ENCODE measurements around the gene CNTN5. TPM values are rescaled to one million over a fixed set of nuclear protein-coding genes. Genes with fewer than 3 reads are reported as not detected.

CNTN5 gene
- total and polyA plus RNA-seq, 10 of the 15 experiments (the other 5 are each of a cell fraction or from before 2014, with no cell fraction given): 0.01 TPM; not detected in 9

GRCh38 chr11:99349151-99349673, 328.5 kb downstream of the CNTN5 start:
- in situ Hi-C loops (cut with MboI): no loop called here
- H3K4me3 ChIP-seq: no peak overlapping the region
- no peak overlapping the region for H3K9ac ChIP-seq (ENCODE audit: control insufficient read depth, insufficient read depth, low read length)
- no peak overlapping the region for H3K4me2 ChIP-seq (ENCODE audit: control insufficient read depth, insufficient read depth)
- no peaks in the 10 kb centered on the region for H3K27me3 ChIP-seq (replicated peaks in 1 of 2; ENCODE audit: control insufficient read depth in 2 of 2, insufficient read depth in 2 of 2, low read length in 1 of 2)
- TF ChIP-seq, protein P1, sequence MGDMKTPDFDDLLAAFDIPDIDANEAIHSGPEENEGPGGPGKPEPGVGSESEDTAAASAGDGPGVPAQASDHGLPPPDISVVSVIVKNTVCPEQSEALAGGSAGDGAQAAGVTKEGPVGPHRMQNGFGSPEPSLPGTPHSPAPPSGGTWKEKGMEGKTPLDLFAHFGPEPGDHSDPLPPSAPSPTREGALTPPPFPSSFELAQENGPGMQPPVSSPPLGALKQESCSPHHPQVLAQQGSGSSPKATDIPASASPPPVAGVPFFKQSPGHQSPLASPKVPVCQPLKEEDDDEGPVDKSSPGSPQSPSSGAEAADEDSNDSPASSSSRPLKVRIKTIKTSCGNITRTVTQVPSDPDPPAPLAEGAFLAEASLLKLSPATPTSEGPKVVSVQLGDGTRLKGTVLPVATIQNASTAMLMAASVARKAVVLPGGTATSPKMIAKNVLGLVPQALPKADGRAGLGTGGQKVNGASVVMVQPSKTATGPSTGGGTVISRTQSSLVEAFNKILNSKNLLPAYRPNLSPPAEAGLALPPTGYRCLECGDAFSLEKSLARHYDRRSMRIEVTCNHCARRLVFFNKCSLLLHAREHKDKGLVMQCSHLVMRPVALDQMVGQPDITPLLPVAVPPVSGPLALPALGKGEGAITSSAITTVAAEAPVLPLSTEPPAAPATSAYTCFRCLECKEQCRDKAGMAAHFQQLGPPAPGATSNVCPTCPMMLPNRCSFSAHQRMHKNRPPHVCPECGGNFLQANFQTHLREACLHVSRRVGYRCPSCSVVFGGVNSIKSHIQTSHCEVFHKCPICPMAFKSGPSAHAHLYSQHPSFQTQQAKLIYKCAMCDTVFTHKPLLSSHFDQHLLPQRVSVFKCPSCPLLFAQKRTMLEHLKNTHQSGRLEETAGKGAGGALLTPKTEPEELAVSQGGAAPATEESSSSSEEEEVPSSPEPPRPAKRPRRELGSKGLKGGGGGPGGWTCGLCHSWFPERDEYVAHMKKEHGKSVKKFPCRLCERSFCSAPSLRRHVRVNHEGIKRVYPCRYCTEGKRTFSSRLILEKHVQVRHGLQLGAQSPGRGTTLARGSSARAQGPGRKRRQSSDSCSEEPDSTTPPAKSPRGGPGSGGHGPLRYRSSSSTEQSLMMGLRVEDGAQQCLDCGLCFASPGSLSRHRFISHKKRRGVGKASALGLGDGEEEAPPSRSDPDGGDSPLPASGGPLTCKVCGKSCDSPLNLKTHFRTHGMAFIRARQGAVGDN (IDR thresholded peaks at IDR 0.05): no peak
- TF ChIP-seq MEF2A (IDR thresholded peaks at IDR 0.05; ENCODE audit: insufficient read depth, low read depth, low read length): no peak
- TF ChIP-seq, protein P2, sequence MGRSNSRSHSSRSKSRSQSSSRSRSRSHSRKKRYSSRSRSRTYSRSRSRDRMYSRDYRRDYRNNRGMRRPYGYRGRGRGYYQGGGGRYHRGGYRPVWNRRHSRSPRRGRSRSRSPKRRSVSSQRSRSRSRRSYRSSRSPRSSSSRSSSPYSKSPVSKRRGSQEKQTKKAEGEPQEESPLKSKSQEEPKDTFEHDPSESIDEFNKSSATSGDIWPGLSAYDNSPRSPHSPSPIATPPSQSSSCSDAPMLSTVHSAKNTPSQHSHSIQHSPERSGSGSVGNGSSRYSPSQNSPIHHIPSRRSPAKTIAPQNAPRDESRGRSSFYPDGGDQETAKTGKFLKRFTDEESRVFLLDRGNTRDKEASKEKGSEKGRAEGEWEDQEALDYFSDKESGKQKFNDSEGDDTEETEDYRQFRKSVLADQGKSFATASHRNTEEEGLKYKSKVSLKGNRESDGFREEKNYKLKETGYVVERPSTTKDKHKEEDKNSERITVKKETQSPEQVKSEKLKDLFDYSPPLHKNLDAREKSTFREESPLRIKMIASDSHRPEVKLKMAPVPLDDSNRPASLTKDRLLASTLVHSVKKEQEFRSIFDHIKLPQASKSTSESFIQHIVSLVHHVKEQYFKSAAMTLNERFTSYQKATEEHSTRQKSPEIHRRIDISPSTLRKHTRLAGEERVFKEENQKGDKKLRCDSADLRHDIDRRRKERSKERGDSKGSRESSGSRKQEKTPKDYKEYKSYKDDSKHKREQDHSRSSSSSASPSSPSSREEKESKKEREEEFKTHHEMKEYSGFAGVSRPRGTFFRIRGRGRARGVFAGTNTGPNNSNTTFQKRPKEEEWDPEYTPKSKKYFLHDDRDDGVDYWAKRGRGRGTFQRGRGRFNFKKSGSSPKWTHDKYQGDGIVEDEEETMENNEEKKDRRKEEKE (IDR thresholded peaks at IDR 0.05): no peak
- no peak for TF ChIP-seq CBFB (IDR thresholded peaks at IDR 0.05; ENCODE audit: low read depth)
- TF ChIP-seq CREB1 (IDR thresholded peaks at IDR 0.05; ENCODE audit: low read depth): no peak
- no peak for TF ChIP-seq CHD4 (IDR thresholded peaks at IDR 0.05)
- TF ChIP-seq ZNF384 (IDR thresholded peaks at IDR 0.05; ENCODE audit: borderline replicate concordance, low read depth, low read length): no peak
- TF ChIP-seq ZBTB11 (CRISPR knock-in tag; IDR thresholded peaks at IDR 0.05): no peak
- H3K27ac ChIP-seq (ENCODE audit: control insufficient read depth, insufficient read depth): no peak overlapping the region
- BruUV-seq (replicated peaks): no TSS peak
- DNase-seq (ENCODE audit: low read depth, low spot score): no peak
- H4K20me1 ChIP-seq (ENCODE audit: control insufficient read depth, insufficient read depth): no peaks in the 10 kb centered on the region
- no peaks in the 10 kb centered on the region for H3K4me1 ChIP-seq (ENCODE audit: control insufficient read depth, insufficient read depth, low read length)
- H3K9me3 ChIP-seq (replicated peaks; ENCODE audit: control insufficient read depth, insufficient read depth, low read length): no peaks in the 10 kb centered on the region
- no peaks in the 10 kb centered on the region for H3K79me2 ChIP-seq (ENCODE audit: control insufficient read depth, insufficient read depth, low read length)
- ChIA-PET SMC1A (ENCODE audit: uncharacterized antibody, unreplicated experiment) (no interaction called here), RAD21 (ENCODE audit: unreplicated experiment) (no interaction called here), CTCF (no interaction called here), POLR2A (no interaction called here)
- no peak for FAIRE-seq
- WGBS (ENCODE audit: insufficient coverage, insufficient replicate concordance, low lambda C conversion rate, missing lambda C conversion rate): 32% methylated on average over 5 of the region's 5 CpGs
- no peak for ATAC-seq
- no peak overlapping the region for H2AFZ ChIP-seq (ENCODE audit: control insufficient read depth, low read depth, low read length)
- intact Hi-C loops (cut with micrococcal nuclease; ENCODE audit: unreplicated experiment): no loop called here
- H3K36me3 ChIP-seq (ENCODE audit: control insufficient read depth in 2 of 2, insufficient read depth in 2 of 2, low read length in 1 of 2): no peaks in the 10 kb centered on the region
